GM12874 (cell line): ENCODE measurements around the gene CCSAP.

ENCODE experiments used
- CTCF ChIP-seq: IDR thresholded peaks from 2 replicates; pipeline ENCODE4 v1.5.1; 2011; ENCODE audit warnings: low read depth, mild to moderate bottlenecking, control low read depth, low read length, moderate library complexity; ENCODE audit not compliant: insufficient read depth

Gene CCSAP

GRCh38 chr1:229342656-229343569 is at the start of gene CCSAP:
Gene CCSAP (minus strand): TSS chr1:229343047. CDS start chr1:229342465, 582 bp downstream.
- no peak for TF ChIP-seq CTCF

- TF ChIP-seq CTCF, result no peak
Measured at GRCh38 chr1:229390130-229390529, 47.3 kb upstream of the CCSAP start.

- no peak for TF ChIP-seq CTCF
Measured at GRCh38 chr1:229388897-229389580, 46.2 kb upstream of the CCSAP start.

- TF ChIP-seq CTCF, result no peak
Measured at GRCh38 chr1:229385853-229386456, 43.1 kb upstream of the CCSAP start.

- TF ChIP-seq CTCF, result no peak
Measured at GRCh38 chr1:229384822-229385221, 42.0 kb upstream of the CCSAP start.

GRCh38 chr1:229383961-229384360 is 41.1 kb upstream of the CCSAP start:
- no peak for TF ChIP-seq CTCF

GRCh38 chr1:229383188-229383587 is 40.3 kb upstream of the CCSAP start:
- no peak for TF ChIP-seq CTCF
